HG03521 (cell line): ENCODE measurements around the gene COTL1.
A peak's percentile ranks its signal among the peaks of the same experiment; 100 is the strongest.

ENCODE experiments used
- ATAC-seq: cut with Tn5 transposase; IDR thresholded peaks from one replicate; pipeline ENCODE4 v1.9.1; 2021; ENCODE audit warnings: mild to moderate bottlenecking, moderate library complexity; ENCODE audit not compliant: unreplicated experiment

The COTL1 gene

GRCh38 chr16:84597931-84598351, 19.9 kb downstream of the COTL1 start:
- no peak for ATAC-seq

DNA sequence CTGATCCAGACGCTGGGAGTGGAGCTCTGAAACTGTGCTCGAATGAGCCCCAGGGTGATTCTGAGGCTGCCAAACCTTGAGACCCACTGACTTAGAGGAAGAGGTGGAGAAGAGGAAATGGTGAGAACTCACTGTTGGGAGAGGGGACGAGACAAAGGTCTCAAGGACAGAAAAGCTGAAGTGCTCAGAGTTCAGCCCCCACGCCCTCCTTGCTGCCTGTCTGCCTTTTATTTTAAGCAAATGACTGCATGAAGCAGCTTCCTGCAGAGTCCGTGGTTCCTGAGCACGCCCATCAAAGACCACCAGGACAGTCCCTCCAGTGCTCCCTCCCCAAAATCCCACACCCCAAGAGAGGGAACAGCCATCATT, 20.4 kb downstream of the COTL1 start:
- no peak for ATAC-seq

DNA sequence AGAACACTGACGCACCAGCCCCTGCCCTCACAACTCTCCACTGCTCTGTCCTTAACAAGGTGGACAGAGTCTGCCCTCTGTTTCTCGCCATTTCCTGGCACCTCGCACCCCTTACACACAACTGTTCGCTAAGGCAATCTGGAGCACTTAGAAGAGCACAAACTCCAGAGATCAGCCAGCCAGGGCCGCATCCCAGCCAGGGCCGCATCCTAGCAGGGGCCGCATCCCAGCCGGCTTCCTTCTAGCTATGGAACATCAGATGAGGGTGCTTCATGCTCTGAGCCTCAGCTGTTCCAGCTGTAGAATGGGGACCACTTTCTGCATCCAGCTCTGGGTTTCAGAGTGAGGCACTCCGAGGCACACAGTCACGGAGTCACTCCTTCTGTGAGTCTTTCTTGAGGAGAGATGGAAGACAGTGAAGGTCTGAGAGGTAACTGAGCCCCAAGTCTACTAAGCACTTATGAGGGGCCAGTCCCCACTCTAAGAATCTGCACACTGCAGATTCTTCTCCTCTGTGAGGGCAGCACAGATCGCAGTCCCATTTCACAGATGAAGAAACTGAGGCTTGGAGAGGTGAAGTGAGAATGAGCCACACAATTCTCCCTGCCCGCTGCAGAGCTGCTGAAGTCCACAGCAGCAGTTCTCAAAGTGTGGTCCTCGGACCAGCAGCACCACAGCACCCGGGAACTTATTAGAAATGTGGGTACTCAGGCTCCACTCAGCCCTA, 20.9 kb downstream of the COTL1 start:
- no peak for ATAC-seq

DNA sequence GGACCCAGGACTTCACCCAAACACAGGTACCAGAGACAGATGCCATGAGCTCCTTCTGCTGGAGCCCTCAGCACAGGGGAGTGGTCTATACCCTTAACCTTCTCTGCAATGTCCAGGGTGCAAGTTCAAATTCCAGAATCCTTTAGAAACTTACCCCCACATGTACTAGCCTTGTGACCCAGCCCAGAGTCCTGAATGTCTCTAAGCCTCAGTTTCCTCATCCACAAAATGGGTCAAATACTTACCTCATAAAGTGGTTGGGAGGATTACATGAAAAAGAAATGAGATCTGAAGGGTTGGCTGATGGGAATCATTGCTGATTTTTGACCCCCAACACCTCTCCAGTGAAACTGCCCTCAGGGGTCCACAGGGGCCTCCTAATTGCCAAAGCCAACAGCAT, 21.7 kb downstream of the COTL1 start:
- no peak for ATAC-seq

GRCh38 chr16:84595052-84595481, 22.8 kb downstream of the COTL1 start:
- ATAC-seq = no peak

DNA sequence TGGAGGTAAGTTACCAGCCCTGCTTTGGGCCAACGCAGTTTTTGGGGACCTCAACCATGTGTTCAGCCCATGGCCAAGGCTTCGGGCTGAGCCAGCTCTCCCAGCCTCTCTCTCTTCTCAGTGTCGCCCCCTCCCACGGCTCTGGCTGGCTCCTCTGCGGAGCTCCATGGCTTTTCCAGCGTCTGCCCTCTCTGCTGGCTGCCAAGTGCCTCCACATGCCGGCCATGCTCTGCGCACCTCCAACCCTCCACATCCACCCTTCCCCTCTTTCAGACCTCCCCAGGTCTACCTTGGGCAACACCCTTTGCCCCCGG, 23.2 kb downstream of the COTL1 start:
- ATAC-seq = no peak

DNA sequence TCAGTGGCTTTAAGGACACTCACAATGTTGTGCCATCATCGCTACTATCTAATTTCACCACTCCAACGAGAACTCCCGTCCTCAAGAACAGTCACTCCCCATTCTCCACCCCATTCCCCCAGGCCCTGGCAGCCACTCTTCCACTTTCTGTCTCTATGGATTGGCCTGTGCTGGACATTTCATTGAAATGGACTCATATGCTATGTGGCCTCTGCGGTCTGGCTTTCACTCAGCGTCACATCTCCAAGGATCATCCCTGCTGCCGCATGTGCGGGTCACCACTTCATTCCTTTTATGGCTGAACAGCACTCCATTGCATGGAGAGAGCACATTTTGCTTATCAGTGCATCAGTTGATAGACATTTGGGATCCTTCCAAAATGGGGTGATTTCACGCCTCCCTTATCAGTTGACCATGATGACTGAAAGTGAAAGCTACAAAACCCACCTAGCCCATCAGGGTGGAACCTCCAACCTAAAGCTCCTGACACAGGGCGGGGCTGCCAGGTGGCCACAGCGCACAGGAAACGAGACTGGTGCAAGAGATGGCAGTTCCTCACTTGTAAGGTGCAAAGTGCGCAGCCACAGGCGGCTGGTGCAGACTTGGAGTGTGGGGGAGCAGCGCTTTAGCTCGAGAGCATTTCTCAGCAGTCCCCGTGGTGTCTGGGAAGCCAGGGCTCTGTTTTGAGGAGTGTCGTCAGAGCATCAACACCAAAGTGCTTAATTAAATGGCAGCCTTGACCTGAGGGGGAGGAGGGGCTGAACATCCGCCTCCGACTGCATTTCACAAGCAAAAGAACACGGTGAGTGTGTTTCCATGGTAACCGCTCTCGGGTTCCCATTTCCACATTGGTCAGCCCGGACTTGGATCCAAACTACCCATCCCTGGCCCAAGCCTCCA, 23.8 kb downstream of the COTL1 start:
- ATAC-seq = peak; percentile 93

- no peak for ATAC-seq
These were observed 25.2 kb downstream of the COTL1 start for GRCh38 chr16:84592718-84593117.

DNA sequence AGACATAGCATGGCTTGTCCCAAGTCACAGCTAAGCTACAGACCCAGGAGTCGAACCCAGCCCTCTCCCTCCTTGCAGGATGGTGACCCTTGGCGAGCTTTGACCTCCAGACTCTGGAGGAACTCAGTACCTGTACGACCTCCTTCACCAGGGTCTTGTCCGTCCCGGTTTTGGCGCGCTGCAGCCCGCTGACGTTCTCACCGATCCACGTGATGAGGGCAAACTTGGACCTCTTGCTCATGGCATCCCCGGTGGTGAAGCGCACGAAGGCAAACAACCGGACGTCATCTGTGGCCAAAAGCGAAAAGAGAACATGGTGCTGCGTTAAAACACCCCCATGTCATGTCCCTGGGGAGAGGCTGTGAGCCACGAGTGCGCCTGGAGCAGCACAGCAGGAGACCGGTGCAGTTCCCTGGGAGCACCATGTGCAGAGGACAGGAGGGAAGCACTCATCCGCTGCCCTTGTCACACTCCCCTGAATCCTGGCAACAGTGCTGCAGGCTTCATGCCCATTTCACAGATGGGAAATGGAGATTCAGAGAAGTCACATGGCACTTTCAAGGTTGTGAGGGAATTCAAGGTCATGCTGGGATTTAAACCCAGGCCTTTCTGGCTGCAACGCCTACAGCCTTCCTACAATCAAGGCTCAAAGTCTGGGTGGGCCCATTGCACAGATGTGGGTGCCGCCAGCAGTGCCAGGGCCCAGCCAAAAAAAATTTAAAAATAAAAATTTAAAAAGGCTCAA, 27.7 kb downstream of the COTL1 start:
- ATAC-seq = no peak

DNA sequence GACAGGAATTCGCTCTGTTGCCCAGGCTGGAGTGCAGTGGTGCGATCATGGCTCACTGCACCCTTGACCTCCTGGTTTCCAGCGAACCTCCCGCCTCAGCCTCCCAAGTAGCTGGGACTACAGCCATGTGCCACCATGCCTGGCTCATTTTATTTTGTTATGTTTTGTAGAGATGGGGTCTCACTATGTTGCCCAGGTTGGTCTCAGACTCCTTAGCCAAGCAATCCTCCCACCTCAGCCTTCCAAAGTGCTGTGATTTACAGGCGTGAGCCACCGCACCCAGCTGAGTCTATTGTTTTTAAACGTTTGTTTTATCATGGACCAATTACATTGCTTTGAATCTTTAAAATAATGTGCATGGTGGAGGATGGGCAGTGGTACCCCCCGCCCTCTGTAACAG, 28.9 kb downstream of the COTL1 start:
- ATAC-seq = no peak

DNA sequence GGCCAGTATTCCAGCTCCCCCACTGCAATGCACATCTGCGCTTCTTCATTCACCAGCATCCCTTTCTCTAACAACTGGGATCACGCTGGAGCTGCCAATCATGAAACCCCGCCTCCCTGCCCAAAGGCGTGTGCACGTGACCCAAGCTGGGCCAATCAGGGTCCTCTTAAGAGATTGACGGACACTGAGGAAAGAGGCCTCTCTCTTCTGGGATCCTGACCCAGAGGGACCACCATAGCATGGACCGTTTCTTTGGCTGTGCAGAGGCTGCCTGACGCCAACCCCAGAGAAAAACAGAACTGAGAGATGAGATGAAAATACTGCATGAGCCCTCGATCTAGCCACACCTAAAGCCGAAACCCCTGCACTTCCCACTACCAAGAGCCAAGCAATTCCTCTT, 32.0 kb downstream of the COTL1 start:
- ATAC-seq = peak; percentile 75

GRCh38 chr16:84585467-84585866, 32.4 kb downstream of the COTL1 start:
- ATAC-seq = no peak

- no peak for ATAC-seq
These were observed 33.2 kb downstream of the COTL1 start for GRCh38 chr16:84584678-84585077.

DNA sequence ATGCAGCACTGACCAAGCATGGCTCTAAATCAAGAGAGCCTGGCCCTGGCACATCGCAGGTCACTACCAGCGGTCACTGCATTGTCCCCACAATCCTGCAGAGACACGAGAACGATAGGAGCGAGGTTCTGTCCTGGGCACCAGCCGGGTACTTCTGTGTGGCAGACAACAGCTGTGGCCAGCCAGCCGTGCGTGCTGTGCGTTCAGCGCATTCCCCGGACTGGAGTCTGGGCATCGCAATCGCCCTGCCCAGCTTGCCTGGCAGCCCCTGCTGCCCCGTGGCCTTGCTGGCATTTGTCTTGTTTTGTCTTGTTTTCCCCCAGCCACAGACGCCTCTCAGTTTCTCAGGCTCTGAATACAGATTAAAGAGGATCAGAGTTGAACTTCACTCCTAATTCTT, 33.9 kb downstream of the COTL1 start:
- ATAC-seq = no peak

DNA sequence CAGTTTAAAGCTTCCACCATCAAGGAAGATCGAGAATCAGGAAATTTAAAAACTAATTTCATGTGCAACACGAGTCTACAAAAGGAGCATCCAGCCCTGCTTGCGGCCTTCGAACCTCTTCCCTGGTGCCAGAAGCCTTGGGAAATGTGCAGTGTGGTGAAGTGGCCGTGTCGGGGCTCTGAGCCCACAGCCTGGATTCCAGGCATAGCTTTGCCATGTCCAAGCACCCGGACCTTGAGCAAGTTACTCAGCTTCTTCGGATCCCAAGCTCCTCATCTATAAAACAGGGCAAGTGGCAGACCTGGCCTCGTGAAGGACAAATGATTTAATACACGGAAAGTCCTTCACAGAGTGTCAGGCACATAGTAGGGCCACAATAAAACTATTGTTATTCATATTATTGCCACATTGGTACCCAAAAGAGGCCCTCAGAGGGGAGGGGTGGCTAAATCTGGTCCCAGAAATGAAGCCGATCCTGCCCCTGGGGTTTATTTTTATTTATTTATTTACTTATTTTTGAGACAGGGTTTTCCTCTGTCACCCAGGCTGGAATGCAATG, 34.8 kb downstream of the COTL1 start:
- ATAC-seq = no peak

GRCh38 chr16:84581158-84581557, 36.7 kb downstream of the COTL1 start:
- no peak for ATAC-seq

GRCh38 chr16:84579936-84580335, 37.9 kb downstream of the COTL1 start:
- no peak for ATAC-seq

GRCh38 chr16:84578538-84579126, 39.2 kb downstream of the COTL1 start:
- no peak for ATAC-seq

DNA sequence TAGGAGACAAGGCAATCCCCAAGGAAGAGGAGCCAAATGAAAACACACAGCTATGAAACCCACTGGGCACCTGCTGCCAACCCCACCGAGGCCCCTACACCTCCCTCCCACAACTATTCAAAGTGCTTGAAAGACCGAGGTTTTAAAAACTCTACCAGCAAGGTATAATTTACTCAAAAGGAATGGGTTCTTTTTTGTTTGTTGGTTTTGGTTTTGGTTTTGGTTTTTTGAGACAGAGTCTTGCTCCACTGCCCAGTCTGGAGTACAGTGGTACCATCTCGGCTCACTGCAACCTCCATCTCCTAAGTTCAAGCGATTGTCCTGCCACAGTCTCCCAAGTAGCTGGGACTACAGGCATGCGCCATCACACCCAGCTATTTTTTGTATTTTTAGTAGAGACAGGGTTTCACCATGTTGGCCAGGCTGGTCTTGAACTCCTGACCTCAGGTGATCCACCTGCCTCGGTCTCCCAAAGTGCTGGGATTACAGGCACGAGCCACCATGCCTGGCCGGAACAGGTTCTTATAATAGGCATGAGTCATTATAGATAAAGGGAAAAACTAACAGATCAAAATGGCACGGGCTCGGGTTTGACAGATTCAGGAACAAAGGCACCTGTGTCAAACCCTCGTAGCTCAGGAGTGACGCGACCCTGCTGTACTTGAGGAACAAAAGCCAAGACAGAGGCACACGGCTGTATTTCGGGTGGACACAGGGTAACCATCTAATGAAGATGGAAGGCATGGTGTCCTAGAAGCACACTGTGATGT, 40.7 kb downstream of the COTL1 start:
- no peak for ATAC-seq

- no peak for ATAC-seq
These were observed 42.0 kb downstream of the COTL1 start for GRCh38 chr16:84575914-84576313.
